GM12872 (cell line): Measurements from ENCODE around the gene KRT83.

Experiments
- TF ChIP-seq, protein P1 (sequence below): IDR thresholded peaks from 3 replicates; pipeline ENCODE4 v1.5.1; 2011; ENCODE audit warnings: low read depth, mild to moderate bottlenecking, low read length, moderate library complexity; ENCODE audit not compliant: insufficient read depth

KRT83 gene

DNA sequence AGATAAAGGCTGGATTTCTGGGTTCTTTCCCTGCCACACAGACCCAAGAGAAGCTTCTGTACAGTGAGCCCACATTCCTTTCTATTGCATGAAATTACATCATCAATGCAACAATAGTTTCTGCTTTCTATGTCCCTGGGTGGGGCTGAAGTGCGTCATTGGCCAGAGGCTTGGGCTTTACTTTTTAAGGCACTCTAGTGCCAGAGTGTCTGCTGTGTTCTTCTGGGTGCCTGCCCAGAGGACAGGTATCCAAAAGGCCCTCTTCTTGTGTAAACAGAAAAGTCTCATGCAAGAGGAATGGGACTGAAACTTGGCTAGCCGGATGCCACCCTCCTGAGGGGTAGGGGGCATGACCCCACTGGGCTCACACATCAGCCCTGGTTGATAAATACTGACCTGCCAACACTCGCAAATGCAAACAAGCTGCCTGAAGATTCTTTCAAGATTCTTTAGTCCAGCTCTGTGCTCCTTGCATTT, 40.8 kb downstream of the KRT83 start:
- TF ChIP-seq, protein P1, sequence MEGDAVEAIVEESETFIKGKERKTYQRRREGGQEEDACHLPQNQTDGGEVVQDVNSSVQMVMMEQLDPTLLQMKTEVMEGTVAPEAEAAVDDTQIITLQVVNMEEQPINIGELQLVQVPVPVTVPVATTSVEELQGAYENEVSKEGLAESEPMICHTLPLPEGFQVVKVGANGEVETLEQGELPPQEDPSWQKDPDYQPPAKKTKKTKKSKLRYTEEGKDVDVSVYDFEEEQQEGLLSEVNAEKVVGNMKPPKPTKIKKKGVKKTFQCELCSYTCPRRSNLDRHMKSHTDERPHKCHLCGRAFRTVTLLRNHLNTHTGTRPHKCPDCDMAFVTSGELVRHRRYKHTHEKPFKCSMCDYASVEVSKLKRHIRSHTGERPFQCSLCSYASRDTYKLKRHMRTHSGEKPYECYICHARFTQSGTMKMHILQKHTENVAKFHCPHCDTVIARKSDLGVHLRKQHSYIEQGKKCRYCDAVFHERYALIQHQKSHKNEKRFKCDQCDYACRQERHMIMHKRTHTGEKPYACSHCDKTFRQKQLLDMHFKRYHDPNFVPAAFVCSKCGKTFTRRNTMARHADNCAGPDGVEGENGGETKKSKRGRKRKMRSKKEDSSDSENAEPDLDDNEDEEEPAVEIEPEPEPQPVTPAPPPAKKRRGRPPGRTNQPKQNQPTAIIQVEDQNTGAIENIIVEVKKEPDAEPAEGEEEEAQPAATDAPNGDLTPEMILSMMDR = no peak

DNA sequence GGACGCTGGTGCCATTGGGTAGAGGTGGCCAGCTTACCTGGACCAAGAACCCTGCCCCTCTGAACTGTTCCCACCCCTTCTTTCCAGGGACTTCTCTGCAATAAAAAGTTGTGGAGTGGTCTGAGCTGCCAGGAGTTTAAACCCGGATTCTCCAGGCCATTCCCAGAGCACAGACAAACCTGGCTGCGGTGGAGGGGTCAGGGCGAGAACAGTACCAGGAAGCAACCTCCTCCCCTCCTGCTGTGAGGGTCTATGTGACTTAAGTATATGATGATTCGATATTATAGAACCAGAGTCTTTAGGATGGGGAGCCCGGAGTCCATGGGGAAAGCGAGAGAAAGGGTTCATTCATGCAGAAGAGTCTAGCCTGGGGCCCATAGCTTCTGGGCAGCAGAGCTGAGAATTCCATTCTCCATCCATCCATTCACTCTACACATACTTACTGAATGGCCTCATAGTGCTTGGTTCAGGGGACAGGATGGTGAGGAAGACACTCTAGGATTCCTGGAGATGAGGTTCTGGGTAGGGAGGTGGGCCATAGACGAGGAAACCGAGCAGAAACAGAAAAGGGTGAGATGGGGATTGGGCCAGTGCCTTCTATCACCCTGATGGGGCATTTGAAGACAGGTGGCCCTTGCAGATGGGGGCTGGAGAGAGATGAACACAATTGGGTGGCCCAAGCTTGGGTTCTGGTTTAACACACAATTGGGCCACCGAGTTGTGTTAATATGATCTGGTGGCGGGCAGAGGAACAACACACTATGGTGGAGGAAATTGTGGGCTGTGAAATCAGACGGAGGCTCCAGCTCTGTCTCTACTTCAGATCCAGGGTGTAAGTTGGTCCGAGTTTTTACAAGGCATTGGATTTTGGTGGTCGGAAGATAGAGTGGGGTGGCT, 41.5 kb downstream of the KRT83 start:
- TF ChIP-seq, protein P1 = no peak

DNA sequence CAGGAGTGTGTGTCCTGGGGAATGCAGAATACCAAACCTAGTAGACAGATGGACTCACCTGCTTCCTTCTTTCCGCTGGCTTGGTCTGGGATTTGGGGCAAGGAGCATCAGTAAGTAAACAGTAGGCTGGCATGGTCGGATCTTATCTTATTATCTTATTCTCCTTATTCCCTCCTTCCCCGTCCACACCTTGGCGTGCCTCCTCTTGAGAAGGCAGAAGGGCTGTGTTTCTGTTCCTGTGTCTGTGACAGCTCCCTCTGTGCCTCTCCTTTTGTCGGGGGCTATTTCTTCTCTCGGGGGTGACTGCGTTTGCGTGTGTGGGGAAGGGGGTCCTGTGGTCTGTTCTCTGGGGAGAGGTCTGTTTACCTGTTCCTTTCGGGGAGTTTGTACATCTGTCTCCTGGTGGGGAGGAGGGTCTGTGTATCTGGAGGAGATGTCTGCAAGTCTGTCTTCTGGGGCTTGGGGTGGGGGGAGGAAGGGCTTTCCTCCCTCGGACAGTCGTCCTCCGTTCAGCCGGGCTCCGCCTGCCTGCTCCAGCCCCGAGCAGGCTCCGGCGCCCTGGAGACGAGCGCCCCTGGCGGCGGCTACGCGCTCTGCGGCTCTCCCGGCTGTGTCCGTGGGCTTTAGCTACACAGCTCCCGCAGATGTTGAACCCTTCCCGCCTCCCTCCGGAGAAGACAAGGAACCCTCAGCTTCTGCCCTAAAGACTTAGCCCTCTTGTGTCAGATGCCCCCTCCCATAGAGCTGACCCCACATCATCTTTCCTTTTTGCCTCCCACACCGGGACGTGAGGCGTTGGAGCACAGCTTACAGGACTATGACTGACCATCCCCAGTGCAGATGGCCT, 42.4 kb downstream of the KRT83 start:
- TF ChIP-seq, protein P1 = peak; percentile 99

DNA sequence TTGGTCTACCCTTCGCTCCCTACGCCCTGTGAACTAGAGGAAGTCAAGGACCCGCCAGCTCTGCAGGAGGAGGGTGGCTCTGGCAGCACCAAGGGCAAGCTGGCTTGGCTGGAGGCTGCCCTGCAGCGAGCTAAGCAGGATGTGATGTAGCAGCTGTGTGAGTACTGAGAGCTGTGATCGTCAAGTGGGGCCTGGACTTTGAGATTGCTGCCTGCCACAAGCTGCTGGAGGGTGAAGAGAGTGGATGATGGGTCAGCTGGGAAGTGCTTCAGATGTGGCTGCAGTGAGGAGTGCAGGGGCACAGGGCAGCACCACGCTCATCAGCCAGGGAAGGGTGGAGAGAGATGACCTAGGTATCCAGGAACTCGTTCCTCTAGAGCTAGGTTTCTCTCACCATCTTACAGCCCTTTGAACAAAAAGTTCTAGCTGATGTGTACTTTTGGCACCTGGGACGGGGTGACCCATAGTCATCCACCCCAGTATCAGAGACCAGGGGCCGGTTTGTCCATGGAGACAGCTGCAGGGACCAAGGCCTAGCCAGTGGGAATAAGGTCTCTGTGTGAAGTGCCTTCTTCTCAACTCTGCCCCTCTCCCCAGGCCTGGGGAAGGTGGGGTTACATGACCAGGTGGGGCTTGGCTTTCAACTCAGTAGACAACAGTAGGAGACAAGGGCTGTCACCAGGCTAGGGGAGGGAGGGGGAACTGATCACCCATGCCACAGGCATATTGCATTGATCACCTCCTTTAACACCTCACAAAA, 43.5 kb downstream of the KRT83 start:
- TF ChIP-seq, protein P1 = no peak

DNA sequence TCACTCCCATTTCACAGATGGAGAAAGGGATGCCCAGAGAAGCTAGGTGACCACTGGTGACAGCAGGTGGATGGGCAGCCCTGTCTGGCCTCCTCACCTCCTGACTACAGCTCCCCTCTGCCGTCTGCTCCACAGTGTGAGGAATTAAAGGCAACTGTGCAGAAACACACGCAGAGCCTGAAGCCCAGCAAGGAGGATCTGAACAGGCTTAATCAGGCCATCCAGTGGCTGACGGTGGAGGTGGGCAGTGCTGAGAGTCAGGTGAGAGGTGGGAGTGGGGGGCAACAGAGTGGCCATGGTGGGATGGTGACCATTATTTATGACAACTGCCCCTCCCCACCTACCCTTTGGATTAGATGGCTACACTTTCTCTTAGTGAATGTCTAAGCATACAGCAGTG, 45.5 kb downstream of the KRT83 start:
- TF ChIP-seq, protein P1 = no peak

DNA sequence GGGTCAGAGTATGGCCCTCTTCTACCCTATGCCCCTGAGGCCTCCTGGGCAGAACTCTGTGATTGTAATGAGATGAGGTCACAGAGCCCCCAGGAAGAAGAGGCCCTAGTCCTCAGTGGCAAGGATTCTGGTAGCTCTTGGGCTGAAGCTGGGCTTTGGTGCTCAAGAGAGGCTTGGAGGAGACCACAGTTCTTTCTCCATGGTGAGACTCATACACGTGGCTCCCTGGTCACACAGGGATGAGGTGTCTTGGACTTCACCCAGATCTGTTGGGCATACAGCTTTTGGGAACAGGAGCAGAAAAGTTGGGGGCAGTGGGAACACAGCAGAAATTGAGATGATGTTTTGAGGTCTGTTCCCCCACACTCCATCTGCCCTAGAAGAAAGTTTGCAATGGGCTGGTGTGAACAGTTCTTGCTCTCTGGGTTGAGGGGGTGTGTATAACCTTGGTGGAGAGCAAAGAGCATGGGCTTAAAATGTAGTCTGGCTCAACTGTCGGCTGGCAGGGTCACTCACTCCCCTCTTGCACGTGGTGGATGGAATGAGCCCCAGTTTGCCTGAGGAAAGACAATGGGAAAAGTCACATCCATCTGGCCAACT, 46.6 kb downstream of the KRT83 start, which contains the start of gene KRT86:
Gene KRT86 (plus strand): TSS at position 125 of the 600 bp plus-strand sequence. CDS start 27,272 bp downstream, outside the sequence.
- TF ChIP-seq, protein P1 = no peak
